HepG2 (cell line): ENCODE data around the gene SCAI. TPM values are rescaled to one million over a fixed set of nuclear protein-coding genes. Genes with fewer than 3 reads are reported as not detected.

Experiments used
- ATAC-seq: fragments of 200-7000 bp; cut with Tn5 transposase; 3 replicates; pipeline ENCODE4 v1.9.1; 2020; ENCODE audit warnings: mild to moderate bottlenecking, moderate library complexity
- BruUV-seq: library from RNA; stranded (reverse); fragments of 400-500 nt; replicated peaks from 2 replicates; lab custom pipeline; 2021; lab: Mats Ljungman, UMichigan
- CTCF ChIA-PET: fragments of 300-600 bp; formaldehyde crosslinking; extraction: SDS; loops from one replicate; lab custom pipeline; 2021; ENCODE audit warnings: low total read pairs, inconsistent platforms, low intra/inter-chr PET ratio; lab: Yijun Ruan, JAX
- POLR2A ChIA-PET: fragments of 350-600 bp; sonication (Branson Sonifier 250); formaldehyde crosslinking; loops from one replicate; lab custom pipeline; 2020; ENCODE audit warnings: antibody characterized with exemption, inconsistent platforms; lab: Yijun Ruan, JAX
- DNase-seq: peaks from one replicate; pipeline ENCODE4 v3.0.0-alpha.2; 2015; ENCODE audit warnings: low spot score
- FAIRE-seq: peaks from 3 replicates; lab custom pipeline; 2011; peaks lifted over from hg19 to GRCh38; lab: Jason Lieb, UNC
- H2AFZ ChIP-seq: one replicate; pipeline ENCODE4 v1.6.1; 2011; ENCODE audit warnings: low read length, inconsistent platforms
- H3K27ac ChIP-seq: fragments of 300-600 bp; 3 replicates; pipeline ENCODE4 v1.8.0; 2011; ENCODE audit warnings: mixed run types, mild to moderate bottlenecking, mixed read lengths, low read length, inconsistent platforms; ENCODE audit not compliant: insufficient read depth; ENCODE audit errors: extremely low read length
- H3K27me3 ChIP-seq, 2 experiments: fragments of 200-600 bp in 1 of 2; 2 replicates in 1 of 2; 3 replicates in 1 of 2; pipeline versions ENCODE4 v1.6.0 to v1.8.0; 2011; ENCODE audit warnings: low read length in 2 of 2, mild to moderate bottlenecking in 2 of 2, moderate library complexity in 2 of 2, inconsistent platforms in 1 of 2; ENCODE audit not compliant: insufficient read depth in 2 of 2, control insufficient read depth in 1 of 2
- H3K36me3 ChIP-seq, 2 experiments: fragments of 200-600 bp in 1 of 2; replicated peaks in 1 of 2; 2 replicates in 1 of 2; 3 replicates in 1 of 2; pipeline versions ENCODE4 v1.5.1 to v1.8.0; 2011; ENCODE audit warnings: low read length in 2 of 2, inconsistent platforms in 1 of 2; ENCODE audit not compliant: insufficient read depth in 2 of 2, control insufficient read depth in 1 of 2
- H3K4me1 ChIP-seq: 2 replicates; pipeline ENCODE4 v1.5.1; 2012; ENCODE audit warnings: low read length, inconsistent platforms; ENCODE audit not compliant: insufficient read depth
- H3K4me2 ChIP-seq: 2 replicates; pipeline ENCODE4 v1.6.0; 2011; ENCODE audit warnings: low read depth, low read length, inconsistent platforms
- H3K4me3 ChIP-seq, 3 experiments: fragments of 200-600 bp in 1 of 3; sonication (generic), shearing (Covaris generic) in 1 of 3; replicated peaks in 1 of 3; 2 replicates each; pipeline ENCODE4 v1.5.1; 2011 to 2016; ENCODE audit warnings: low read length in 3 of 3, inconsistent platforms in 2 of 3, low read depth in 2 of 3, mild to moderate bottlenecking in 2 of 3, control low read depth in 1 of 3, mixed read lengths in 1 of 3; ENCODE audit not compliant: insufficient read depth in 1 of 3
- H3K79me2 ChIP-seq: one replicate; pipeline ENCODE4 v1.6.1; 2011; ENCODE audit warnings: low read length, inconsistent platforms; ENCODE audit not compliant: insufficient read depth
- H3K9ac ChIP-seq: 2 replicates; pipeline ENCODE4 v1.6.0; 2011; ENCODE audit warnings: mild to moderate bottlenecking, low read depth, low read length, inconsistent platforms; ENCODE audit not compliant: insufficient read depth
- H3K9me3 ChIP-seq: 2 replicates; pipeline ENCODE4 v1.5.1; 2012; ENCODE audit warnings: mild to moderate bottlenecking, low read length
- H4K20me1 ChIP-seq: 2 replicates; pipeline ENCODE4 v1.6.0; 2011; ENCODE audit warnings: inconsistent platforms, mild to moderate bottlenecking, low read length, moderate library complexity; ENCODE audit not compliant: insufficient read depth
- HMG20B ChIP-seq: conservative IDR thresholded peaks from 2 replicates; pipeline ENCODE4 v1.6.1; 2016; ENCODE audit warnings: missing genetic modification reagents, missing compliant biosample characterization
- ISX ChIP-seq: sonication (generic); formaldehyde crosslinking; conservative IDR thresholded peaks from 2 replicates; pipeline ENCODE4 v1.5.0; 2020; ENCODE audit warnings: missing genetic modification reagents
- NCOA2 ChIP-seq: sonication (generic); formaldehyde crosslinking; IDR thresholded peaks from 2 replicates; pipeline ENCODE4 v1.8.0; 2022; ENCODE audit warnings: inconsistent platforms
- NR2F2 ChIP-seq: IDR thresholded peaks from 2 replicates; pipeline ENCODE4 v1.6.1; 2012; ENCODE audit warnings: low read depth, inconsistent platforms, borderline replicate concordance
- PHF21A ChIP-seq: sonication (generic); formaldehyde crosslinking; IDR thresholded peaks from 2 replicates; pipeline ENCODE4 v1.5.0; 2020; ENCODE audit warnings: mild to moderate bottlenecking, missing genetic modification reagents
- SYNCRIP ChIP-seq: fragments of 200-400 bp; formaldehyde crosslinking; IDR thresholded peaks from 2 replicates; pipeline ENCODE4 v1.6.1; 2018; ENCODE audit warnings: mild to moderate bottlenecking, low read depth, low read length; ENCODE audit not compliant: insufficient read depth
- ZNF205 ChIP-seq: IDR thresholded peaks from 2 replicates; pipeline ENCODE4 v1.6.1; 2018; ENCODE audit warnings: missing biosample characterization, missing genetic modification reagents
- ZNF333 ChIP-seq: sonication (generic); formaldehyde crosslinking; IDR thresholded peaks from 2 replicates; pipeline ENCODE4 v1.4.0; 2020; ENCODE audit warnings: mild to moderate bottlenecking, missing genetic modification reagents, borderline replicate concordance
- WGBS: methylation state at CpG from one replicate; pipeline ENCODE4 v1.1.6; 2017; ENCODE audit warnings: low lambda C conversion rate; 5-methylcytosine and 5-hydroxymethylcytosine counted together
- in situ Hi-C: cut with HindIII; loops from 2 replicates; pipeline ENCODE4 v1.10.0; 2017; ENCODE audit warnings: low pct_unique_long_range_greater_than_20kb; ENCODE audit not compliant: extremely low pct_ligation_motif_present
- intact Hi-C: fragments of 100-400 bp; cut with micrococcal nuclease; formaldehyde crosslinking; loops from one replicate; pipeline ENCODE4 v1.10.0; 2022; ENCODE audit not compliant: unreplicated experiment
- polyA plus RNA-seq, 8 experiments: library from polyadenylated mRNA; depleted of rRNA in 3 of 8; stranded (reverse) in 7 of 8; unstranded in 1 of 8; fragments of >200 nt; fragmentation: Illumina TruSeq in 4 of 8; extraction: Trizol in 4 of 8; gene quantifications; 2 replicates each; pipeline versions ENCODE4 v1.2.1 to v1.2.3, GENCODE V29; 2011 to 2016; ENCODE audit warnings: low read depth in 4 of 8, missing spikeins in 1 of 8, mixed read lengths in 1 of 8; ENCODE audit not compliant: insufficient read depth in 1 of 8
- total RNA-seq, 5 experiments: library from RNA; depleted of rRNA; stranded (reverse); fragments of >200 nt; fragmentation: Illumina TruSeq; extraction: Trizol; gene quantifications; 2 replicates each; pipeline ENCODE4 v1.2.3, GENCODE V29; 2016; ENCODE audit warnings: low read depth in 1 of 5

SCAI gene
- total and polyA plus RNA-seq, 2 of the 13 experiments (the other 11 are each of a cell fraction or from before 2014, with no cell fraction given) = 4.4 to 8.4 TPM

- ChIA-PET POLR2A (no interaction called here), CTCF (no interaction called here)
- no peaks in the 10 kb centered on the region for H4K20me1 ChIP-seq
- intact Hi-C loops (no loop called here), in situ Hi-C loops (no loop called here)
- no TSS peak for BruUV-seq
- H3K4me3 ChIP-seq = no peak overlapping the region
- no peak overlapping the region for H3K27ac ChIP-seq
- FAIRE-seq (no peak), DNase-seq (no peak), ATAC-seq (no peak)
- H3K4me1 ChIP-seq = no peaks in the 10 kb centered on the region
- H3K79me2 ChIP-seq = peaks cover 3% of the 10 kb centered on the region
- TF ChIP-seq ZNF205 (CRISPR knock-in tag) (no peak), NCOA2 (CRISPR knock-in tag) (no peak), SYNCRIP (no peak), PHF21A (no peak), HMG20B (no peak), NR2F2 (no peak), ZNF333 (CRISPR knock-in tag) (no peak)
- H2AFZ ChIP-seq = no peak overlapping the region
- H3K9me3 ChIP-seq = no peaks in the 10 kb centered on the region
- H3K4me2 ChIP-seq = no peak overlapping the region
- H3K27me3 ChIP-seq = no peaks in the 10 kb centered on the region
- no peak overlapping the region for H3K9ac ChIP-seq
- no peaks in the 10 kb centered on the region for H3K36me3 ChIP-seq
Observed at GRCh38 chr9:125134976-125135375, 8.4 kb downstream of the SCAI start.

GRCh38 chr9:125133403-125134329, 9.7 kb downstream of the SCAI start:
- Histone ChIP-seq H3K9ac (no peak overlapping the region), H3K4me2 (no peak overlapping the region), H3K4me3 (no peak overlapping the region), H2AFZ (no peak overlapping the region), H3K27ac (no peak overlapping the region), H4K20me1 (no peaks in the 10 kb centered on the region), H3K36me3 (no peaks in the 10 kb centered on the region), H3K79me2 (peaks cover 3% of the 10 kb centered on the region), H3K27me3 (no peaks in the 10 kb centered on the region), H3K9me3 (no peaks in the 10 kb centered on the region), H3K4me1 (no peaks in the 10 kb centered on the region)
- ChIA-PET POLR2A (interaction anchor here (0.6 to 0.7 kb wide), 2 partner anchors 53 to 189 kb away, joined by 3 read pairs; no protein-coding TSS in a partner anchor), CTCF (no interaction called here)
- 90% methylated on average over 1 of the region's 1 CpG for WGBS
- in situ Hi-C loops (no loop called here), intact Hi-C loops (no loop called here)
- ATAC-seq (no peak), FAIRE-seq (no peak), DNase-seq (no peak)
- BruUV-seq = no TSS peak
- no peak for TF ChIP-seq ISX (CRISPR knock-in tag)
